GM13977 (cell line): ENCODE results near the gene SIN3A.

ENCODE experiments used
- DNase-seq: peaks from one replicate; pipeline ENCODE4 v3.0.0; 2012; ENCODE audit warnings: low spot score
- in situ Hi-C: fragments of 300-500 bp; cut with MboI; formaldehyde crosslinking; loops from one replicate; pipeline ENCODE4 v1.12.0; 2022; ENCODE audit warnings: low sequenced_read_pairs, low pct_unique_long_range_greater_than_20kb, mixed read lengths, inconsistent platforms; ENCODE audit not compliant: unreplicated experiment
- TF ChIP-seq, protein P1 (sequence below): IDR thresholded peaks from 2 replicates; pipeline ENCODE4 v1.5.1; 2012; ENCODE audit warnings: mild to moderate bottlenecking, control low read depth; ENCODE audit not compliant: insufficient read depth; ENCODE audit errors: extremely low read depth, missing control alignments

SIN3A gene

DNA sequence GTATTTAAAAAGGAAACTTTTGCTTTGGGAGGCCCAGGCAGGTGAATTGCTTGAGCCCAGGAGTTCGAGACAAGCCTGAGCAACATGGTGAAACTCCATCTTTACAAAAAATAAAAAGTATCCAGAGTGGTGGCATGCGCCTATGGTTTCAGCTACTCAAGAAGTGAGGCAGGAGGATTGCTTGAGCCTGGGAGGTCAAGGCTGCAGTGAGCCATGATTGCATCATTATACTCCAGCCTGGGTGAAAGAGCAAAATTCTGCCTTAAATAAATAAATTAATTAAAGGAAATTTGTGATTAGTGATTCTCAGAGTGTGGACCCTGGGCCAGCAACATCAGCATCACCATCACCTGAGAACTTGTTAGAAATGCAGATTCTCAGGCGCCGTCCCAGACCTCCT, 125.6 kb downstream of the SIN3A start:
- DNase-seq = no peak
- in situ Hi-C loops = no loop called here

DNA sequence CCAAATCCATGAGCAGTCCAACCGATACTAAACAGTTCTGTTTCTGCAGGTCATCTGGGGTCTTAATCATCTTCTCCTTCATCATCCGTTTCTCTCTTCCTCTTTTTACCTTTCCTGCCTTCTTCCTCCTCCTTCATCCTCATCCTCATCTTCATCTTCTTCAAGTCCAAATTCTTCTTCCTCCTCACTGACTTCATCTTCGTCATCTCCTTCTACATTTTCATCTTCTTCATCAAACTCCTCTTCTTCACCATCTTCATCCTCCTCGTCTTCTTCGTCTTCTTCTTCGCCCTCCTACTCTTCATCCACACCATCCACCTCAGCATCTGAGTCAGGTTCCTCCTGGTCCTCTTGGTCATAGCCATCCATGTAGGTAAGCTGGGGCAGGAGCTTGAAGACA, 129.8 kb downstream of the SIN3A start:
- no peak for DNase-seq
- TF ChIP-seq, protein P1, sequence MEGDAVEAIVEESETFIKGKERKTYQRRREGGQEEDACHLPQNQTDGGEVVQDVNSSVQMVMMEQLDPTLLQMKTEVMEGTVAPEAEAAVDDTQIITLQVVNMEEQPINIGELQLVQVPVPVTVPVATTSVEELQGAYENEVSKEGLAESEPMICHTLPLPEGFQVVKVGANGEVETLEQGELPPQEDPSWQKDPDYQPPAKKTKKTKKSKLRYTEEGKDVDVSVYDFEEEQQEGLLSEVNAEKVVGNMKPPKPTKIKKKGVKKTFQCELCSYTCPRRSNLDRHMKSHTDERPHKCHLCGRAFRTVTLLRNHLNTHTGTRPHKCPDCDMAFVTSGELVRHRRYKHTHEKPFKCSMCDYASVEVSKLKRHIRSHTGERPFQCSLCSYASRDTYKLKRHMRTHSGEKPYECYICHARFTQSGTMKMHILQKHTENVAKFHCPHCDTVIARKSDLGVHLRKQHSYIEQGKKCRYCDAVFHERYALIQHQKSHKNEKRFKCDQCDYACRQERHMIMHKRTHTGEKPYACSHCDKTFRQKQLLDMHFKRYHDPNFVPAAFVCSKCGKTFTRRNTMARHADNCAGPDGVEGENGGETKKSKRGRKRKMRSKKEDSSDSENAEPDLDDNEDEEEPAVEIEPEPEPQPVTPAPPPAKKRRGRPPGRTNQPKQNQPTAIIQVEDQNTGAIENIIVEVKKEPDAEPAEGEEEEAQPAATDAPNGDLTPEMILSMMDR = no peak
- in situ Hi-C loops = loop anchor here (25.0 kb wide), 1 partner anchor 159 kb away; no protein-coding TSS in a partner anchor

More for the DNA sequence above, 125.6 kb downstream of the SIN3A start:
- TF ChIP-seq, protein P1 = no peak
